Measurements from ENCODE around the gene CEP170B.

The CEP170B gene

GRCh38 chr14:104874571-104875411 is 9.7 kb downstream of the CEP170B start:
- Histone ChIP-seq H3K27me3 (ENCODE audit: insufficient read depth, low read depth, severe bottlenecking) (no peaks in the 10 kb centered on the region), H3K9me3 (ENCODE audit: severe bottlenecking) (no peaks in the 10 kb centered on the region), H3K27ac (no peak overlapping the region), H3K4me3 (ENCODE audit: low read depth, low read length) (no peak overlapping the region), H3K36me3 (peaks cover 5% of the 10 kb centered on the region; the same call in 1 of the 2 replicates)
- no peak for TF ChIP-seq CTCF (IDR thresholded peaks at IDR 0.05; ENCODE audit: low read depth, low read length)
- DNase-seq, result no peak

GRCh38 chr14:104875412-104875751 is 10.3 kb downstream of the CEP170B start:
- TF ChIP-seq CTCF (IDR thresholded peaks at IDR 0.05; ENCODE audit: low read depth, low read length), result no peak
- DNase-seq, result no peak
- no peak overlapping the region for H3K4me3 ChIP-seq (ENCODE audit: low read depth, low read length)
- no peak overlapping the region for H3K27ac ChIP-seq
- no peaks in the 10 kb centered on the region for H3K9me3 ChIP-seq (ENCODE audit: severe bottlenecking)
- H3K36me3 ChIP-seq, result peaks cover 1% of the 10 kb centered on the region
- H3K27me3 ChIP-seq (ENCODE audit: insufficient read depth, low read depth, severe bottlenecking), result no peaks in the 10 kb centered on the region

GRCh38 chr14:104875811-104876210 is 10.7 kb downstream of the CEP170B start:
- no peak for DNase-seq
- no peaks in the 10 kb centered on the region for H3K9me3 ChIP-seq (ENCODE audit: severe bottlenecking)
- H3K27me3 ChIP-seq (ENCODE audit: insufficient read depth, low read depth, severe bottlenecking), result no peaks in the 10 kb centered on the region
- H3K27ac ChIP-seq, result no peak overlapping the region
- no peak overlapping the region for H3K4me3 ChIP-seq (ENCODE audit: low read depth, low read length)
- peaks cover 6% of the 10 kb centered on the region for H3K36me3 ChIP-seq
- no peak for TF ChIP-seq CTCF (IDR thresholded peaks at IDR 0.05; ENCODE audit: low read depth, low read length)

- peaks cover 7% of the 10 kb centered on the region for H3K36me3 ChIP-seq
These were observed 11.2 kb downstream of the CEP170B start for GRCh38 chr14:104876251-104876699.

GRCh38 chr14:104877066-104877805 is 12.2 kb downstream of the CEP170B start:
- H3K27me3 ChIP-seq (ENCODE audit: insufficient read depth, low read depth, severe bottlenecking), result no peaks in the 10 kb centered on the region
- H3K4me3 ChIP-seq (ENCODE audit: low read depth, low read length), result no peak overlapping the region
- H3K9me3 ChIP-seq (ENCODE audit: severe bottlenecking), result no peaks in the 10 kb centered on the region
- H3K36me3 ChIP-seq, result peaks cover 7% of the 10 kb centered on the region
- no peak for DNase-seq
- no peak overlapping the region for H3K27ac ChIP-seq
- TF ChIP-seq CTCF (IDR thresholded peaks at IDR 0.05; ENCODE audit: low read depth, low read length), result no peak

More at GRCh38 chr14:104876251-104876699, 11.2 kb downstream of the CEP170B start:
- Histone ChIP-seq H3K9me3 (ENCODE audit: severe bottlenecking) (no peaks in the 10 kb centered on the region), H3K4me3 (ENCODE audit: low read depth, low read length) (no peak overlapping the region), H3K27ac (no peak overlapping the region), H3K27me3 (ENCODE audit: insufficient read depth, low read depth, severe bottlenecking) (no peaks in the 10 kb centered on the region)
- peak; percentile 48 for DNase-seq
- TF ChIP-seq CTCF (IDR thresholded peaks at IDR 0.05; ENCODE audit: low read depth, low read length), result no peak

Data from WERI-Rb-1 (cell line).